HG03159 (cell line): Measurements from ENCODE around the gene BRCA1.

Source experiments
- ATAC-seq: cut with Tn5 transposase; IDR thresholded peaks from one replicate; pipeline ENCODE4 v1.9.1; 2021; ENCODE audit warnings: mild to moderate bottlenecking, moderate library complexity; ENCODE audit not compliant: unreplicated experiment

Gene BRCA1

GRCh38 chr17:43025766-43026537, 99.2 kb downstream of the BRCA1 start:
- no peak for ATAC-seq

GRCh38 chr17:43025290-43025657, 99.9 kb downstream of the BRCA1 start:
- ATAC-seq, result no peak

- no peak for ATAC-seq
Observed at GRCh38 chr17:43024407-43025289, 100.5 kb downstream of the BRCA1 start, which contains the start of gene RND2. Gene RND2 (plus strand): TSS chr17:43025231. CDS start chr17:43025348, 117 bp downstream.

GRCh38 chr17:43021741-43022512, 103.2 kb downstream of the BRCA1 start, which contains the start of gene VAT1:
Gene VAT1 (minus strand): TSS chr17:43022385. CDS start chr17:43022322, 63 bp downstream.
- ATAC-seq, result no peak

- ATAC-seq, result no peak
Observed at GRCh38 chr17:43020789-43021740, 104.1 kb downstream of the BRCA1 start.

- ATAC-seq, result no peak
Observed at GRCh38 chr17:43020030-43020621, 105.0 kb downstream of the BRCA1 start.

- no peak for ATAC-seq
Observed at GRCh38 chr17:43019418-43019817, 105.7 kb downstream of the BRCA1 start.

- ATAC-seq, result no peak
Observed at GRCh38 chr17:43018932-43019331, 106.2 kb downstream of the BRCA1 start.

GRCh38 chr17:43018008-43018853, 106.9 kb downstream of the BRCA1 start:
- no peak for ATAC-seq

GRCh38 chr17:43016216-43016615, 108.9 kb downstream of the BRCA1 start:
- no peak for ATAC-seq

- no peak for ATAC-seq
Observed at GRCh38 chr17:43015579-43015978, 109.6 kb downstream of the BRCA1 start.

GRCh38 chr17:43014649-43015542, 110.3 kb downstream of the BRCA1 start:
- ATAC-seq, result no peak

GRCh38 chr17:43014020-43014648, 111.0 kb downstream of the BRCA1 start:
- no peak for ATAC-seq

- no peak for ATAC-seq
Observed at GRCh38 chr17:43013296-43013695, 111.9 kb downstream of the BRCA1 start.

GRCh38 chr17:43011728-43012472, 113.3 kb downstream of the BRCA1 start:
- no peak for ATAC-seq

GRCh38 chr17:43010667-43011308, 114.4 kb downstream of the BRCA1 start:
- ATAC-seq, result no peak
